ENCODE measurements around the gene MIR17HG. TPM values are rescaled to one million over a fixed set of nuclear protein-coding genes. Genes with fewer than 3 reads are reported as not detected.

The MIR17HG gene
- total and polyA plus RNA-seq, 2 experiments from 2014 or later, result 0.20 to 0.43 TPM

DNA sequence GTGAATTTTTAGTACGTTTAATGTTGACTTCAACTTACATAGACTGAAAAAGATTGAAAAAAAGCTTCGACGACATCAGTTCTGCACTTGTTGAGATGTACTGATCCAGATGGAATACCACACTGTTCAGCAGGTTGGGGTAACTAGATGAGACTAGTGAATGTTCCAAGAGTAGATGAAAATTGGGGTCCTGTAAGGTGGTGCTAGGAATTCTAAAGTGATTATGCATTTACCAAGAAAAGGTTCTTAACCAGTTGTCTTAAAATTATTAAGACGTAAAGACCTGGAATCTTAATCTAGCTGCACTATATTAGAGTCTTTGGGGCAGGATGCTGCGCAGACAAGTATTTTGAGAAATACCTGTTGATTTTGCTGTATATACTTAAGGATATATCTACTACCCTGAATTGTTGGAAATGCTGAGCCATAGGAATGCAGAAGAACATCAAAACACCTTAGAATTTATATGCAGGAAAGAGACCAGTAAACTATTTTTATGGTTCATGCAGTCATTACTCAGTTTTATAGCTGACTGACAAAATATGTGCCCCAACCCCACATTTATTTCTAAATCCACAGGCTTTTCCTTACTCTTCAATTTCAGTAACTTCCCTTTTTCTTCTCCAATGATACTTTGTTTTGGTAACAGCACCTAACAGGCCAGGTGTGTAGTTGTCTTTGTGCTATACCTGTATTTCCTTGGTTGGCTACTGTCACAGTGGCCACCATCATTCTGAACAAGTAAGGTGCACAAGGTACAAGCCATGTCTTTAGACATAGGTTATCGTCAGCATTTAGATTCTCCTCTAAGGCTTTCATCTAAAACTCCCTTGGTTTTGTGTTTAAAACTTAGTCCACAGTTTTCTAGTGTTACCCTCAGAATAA lies 8.6 kb downstream of the MIR17HG start:
- Histone ChIP-seq H4K20me1 (ENCODE audit: insufficient read depth) (no peaks in the 10 kb centered on the region), H2AFZ (no peak overlapping the region), H3K27ac (no peak overlapping the region), H3K79me2 (ENCODE audit: insufficient read depth) (peaks cover 22% of the 10 kb centered on the region), H3K9me2 (ENCODE audit: insufficient read depth) (no peaks in the 10 kb centered on the region), H3K4me3 (no peak overlapping the region), H3F3A (ENCODE audit: insufficient read depth) (peaks cover 27% of the 10 kb centered on the region; the same call in 1 of the 2 replicates), H3K9ac (no peak overlapping the region), H3K9me3 (ENCODE audit: low read depth) (no peaks in the 10 kb centered on the region), H3K4me2 (ENCODE audit: unreplicated experiment) (no peak overlapping the region), H3K36me3 (ENCODE audit: low read depth) (peaks cover 57% of the 10 kb centered on the region), H3K27me3 (replicated peaks; ENCODE audit: insufficient read depth) (no peaks in the 10 kb centered on the region), H3K4me1 (ENCODE audit: insufficient read depth) (no peaks in the 10 kb centered on the region)
- in situ Hi-C loops (cut with MboI), result no loop called here
- no peak for DNase-seq
- WGBS, 2 experiments (ENCODE audit: low coverage in 1 of 2, low lambda C conversion rate in 2 of 2, missing lambda C conversion rate in 2 of 2), result 96 to 99% methylated on average over 6 of the region's 6 CpGs
- no peak for TF ChIP-seq EZH2 (IDR thresholded peaks at IDR 0.05; ENCODE audit: insufficient read depth, poor library complexity, severe bottlenecking)
- no peak for TF ChIP-seq EZH2phosphoT487 (IDR thresholded peaks at IDR 0.05; ENCODE audit: insufficient read depth, low read depth)

GRCh38 chr13:91356919-91357612 lies 9.6 kb downstream of the MIR17HG start:
- H3K79me2 ChIP-seq (ENCODE audit: insufficient read depth), result peaks cover 12% of the 10 kb centered on the region
- H3K9ac ChIP-seq, result no peak overlapping the region
- 78 to 79% methylated on average over 6 of the region's 6 CpGs for WGBS, 2 experiments (ENCODE audit: low coverage in 1 of 2, low lambda C conversion rate in 2 of 2, missing lambda C conversion rate in 2 of 2)
- no peaks in the 10 kb centered on the region for H3K4me1 ChIP-seq (ENCODE audit: insufficient read depth)
- H3K9me2 ChIP-seq (ENCODE audit: insufficient read depth), result no peaks in the 10 kb centered on the region
- no peak overlapping the region for H3K27ac ChIP-seq
- no peak overlapping the region for H2AFZ ChIP-seq
- peaks cover 50% of the 10 kb centered on the region for H3K36me3 ChIP-seq (ENCODE audit: low read depth)
- no peak overlapping the region for H3K4me3 ChIP-seq
- no peaks in the 10 kb centered on the region for H3K27me3 ChIP-seq (replicated peaks; ENCODE audit: insufficient read depth)
- H4K20me1 ChIP-seq (ENCODE audit: insufficient read depth), result no peaks in the 10 kb centered on the region
- no peaks in the 10 kb centered on the region for H3K9me3 ChIP-seq (ENCODE audit: low read depth)
- in situ Hi-C loops (cut with MboI), result no loop called here
- no peak overlapping the region for H3K4me2 ChIP-seq (ENCODE audit: unreplicated experiment)
- H3F3A ChIP-seq (ENCODE audit: insufficient read depth), result peaks cover 35% of the 10 kb centered on the region; the same call in 1 of the 2 replicates
- DNase-seq, result no peak
- TF ChIP-seq EZH2 (IDR thresholded peaks at IDR 0.05; ENCODE audit: insufficient read depth, poor library complexity, severe bottlenecking), result no peak
- TF ChIP-seq EZH2phosphoT487 (IDR thresholded peaks at IDR 0.05; ENCODE audit: insufficient read depth, low read depth), result no peak

DNA sequence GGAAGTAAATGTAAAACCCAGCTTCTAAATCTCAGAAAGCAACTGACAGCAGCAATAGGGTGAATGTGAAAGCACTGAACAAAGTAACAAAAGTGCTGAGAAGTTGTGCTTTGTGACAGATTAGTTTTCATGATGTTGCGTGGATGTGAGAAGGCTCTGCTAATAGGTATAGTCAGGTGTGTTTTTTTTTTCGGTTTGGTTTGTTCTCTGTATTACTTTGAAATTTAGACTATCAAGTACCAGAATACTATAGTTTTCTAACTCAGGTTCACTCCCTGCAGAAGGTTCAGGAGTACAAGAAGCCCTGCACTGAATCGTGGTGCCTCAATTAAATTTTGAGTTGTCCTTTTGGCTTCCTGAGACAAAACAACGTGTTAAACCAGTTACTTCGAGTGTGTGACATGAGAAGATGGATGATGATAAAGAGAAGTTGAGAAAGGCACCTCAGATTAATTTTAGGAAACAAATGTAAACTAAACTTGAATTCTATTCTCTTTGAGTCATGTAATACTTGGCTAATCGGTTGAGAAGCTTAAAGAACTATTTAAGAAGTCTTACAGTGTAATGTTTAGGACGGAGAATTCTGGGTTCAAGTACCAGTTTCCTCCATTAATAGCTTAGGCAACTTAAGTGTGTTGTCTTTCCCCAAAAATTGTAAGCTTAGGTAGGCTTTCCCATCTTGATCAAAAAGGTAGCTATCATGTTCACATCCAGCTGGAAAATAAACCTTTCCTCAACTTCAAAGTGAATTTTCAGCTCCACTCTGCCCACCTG lies 10.3 kb downstream of the MIR17HG start:
- in situ Hi-C loops (cut with MboI), result no loop called here
- 77 to 81% methylated on average over 7 of the region's 7 CpGs for WGBS, 2 experiments (ENCODE audit: low coverage in 1 of 2, low lambda C conversion rate in 2 of 2, missing lambda C conversion rate in 2 of 2)
- TF ChIP-seq EZH2phosphoT487 (IDR thresholded peaks at IDR 0.05; ENCODE audit: insufficient read depth, low read depth) (no peak), EZH2 (IDR thresholded peaks at IDR 0.05; ENCODE audit: insufficient read depth, poor library complexity, severe bottlenecking) (no peak)

DNA sequence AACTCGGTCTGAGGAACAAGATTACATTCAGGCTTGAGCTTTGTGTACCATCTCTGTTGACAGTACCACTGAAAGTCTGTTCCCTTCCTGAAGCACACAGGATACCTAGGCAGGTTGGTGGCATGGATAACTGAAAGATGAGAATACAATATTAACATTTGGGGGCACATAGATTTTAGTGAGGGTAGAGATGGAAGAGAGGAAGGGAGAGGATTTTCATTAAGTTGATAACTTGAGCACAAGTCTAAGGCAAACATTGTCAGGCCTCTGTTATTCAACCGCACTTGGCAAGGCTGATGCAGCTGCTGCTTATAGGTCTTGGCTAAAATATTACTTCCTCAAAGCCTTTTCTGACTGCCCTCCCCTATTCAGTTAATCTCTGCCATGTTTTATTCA lies 10.9 kb downstream of the MIR17HG start:
- Histone ChIP-seq H3K4me2 (ENCODE audit: unreplicated experiment) (no peak overlapping the region), H3K36me3 (ENCODE audit: low read depth) (peaks cover 39% of the 10 kb centered on the region), H2AFZ (no peak overlapping the region), H3K79me2 (ENCODE audit: insufficient read depth) (0 out of 2 replicates have a peak, but pooled peaks cover 2% of the 10 kb centered on the region), H3K4me3 (no peak overlapping the region), H3F3A (ENCODE audit: insufficient read depth) (peaks cover 34% of the 10 kb centered on the region; the same call in 1 of the 2 replicates), H3K27ac (no peak overlapping the region), H4K20me1 (ENCODE audit: insufficient read depth) (no peaks in the 10 kb centered on the region), H3K9ac (no peak overlapping the region), H3K4me1 (ENCODE audit: insufficient read depth) (no peaks in the 10 kb centered on the region), H3K27me3 (replicated peaks; ENCODE audit: insufficient read depth) (no peaks in the 10 kb centered on the region), H3K9me2 (ENCODE audit: insufficient read depth) (no peaks in the 10 kb centered on the region), H3K9me3 (ENCODE audit: low read depth) (no peaks in the 10 kb centered on the region)
- in situ Hi-C loops (cut with MboI), result no loop called here
- DNase-seq, result no peak
- TF ChIP-seq EZH2phosphoT487 (IDR thresholded peaks at IDR 0.05; ENCODE audit: insufficient read depth, low read depth), result no peak
- TF ChIP-seq EZH2 (IDR thresholded peaks at IDR 0.05; ENCODE audit: insufficient read depth, poor library complexity, severe bottlenecking), result no peak
- 97 to 98% methylated on average over 2 of the region's 2 CpGs for WGBS, 2 experiments (ENCODE audit: low coverage in 1 of 2, low lambda C conversion rate in 2 of 2, missing lambda C conversion rate in 2 of 2)

More for the DNA sequence above, 10.3 kb downstream of the MIR17HG start:
- no peaks in the 10 kb centered on the region for H4K20me1 ChIP-seq (ENCODE audit: insufficient read depth)
- no peaks in the 10 kb centered on the region for H3K9me3 ChIP-seq (ENCODE audit: low read depth)
- no peak for DNase-seq
- no peak overlapping the region for H2AFZ ChIP-seq
- no peaks in the 10 kb centered on the region for H3K4me1 ChIP-seq (ENCODE audit: insufficient read depth)
- no peaks in the 10 kb centered on the region for H3K27me3 ChIP-seq (replicated peaks; ENCODE audit: insufficient read depth)
- peaks cover 43% of the 10 kb centered on the region for H3K36me3 ChIP-seq (ENCODE audit: low read depth)
- H3K9ac ChIP-seq, result no peak overlapping the region
- H3F3A ChIP-seq (ENCODE audit: insufficient read depth), result peaks cover 37% of the 10 kb centered on the region; the same call in 1 of the 2 replicates
- no peak overlapping the region for H3K27ac ChIP-seq
- no peak overlapping the region for H3K4me3 ChIP-seq
- H3K79me2 ChIP-seq (ENCODE audit: insufficient read depth), result peaks cover 6% of the 10 kb centered on the region; the same call in 1 of the 2 replicates
- no peak overlapping the region for H3K4me2 ChIP-seq (ENCODE audit: unreplicated experiment)
- no peaks in the 10 kb centered on the region for H3K9me2 ChIP-seq (ENCODE audit: insufficient read depth)
